ENCODE data around the gene XYLT2. TPM values are rescaled to one million over a fixed set of nuclear protein-coding genes. Genes with fewer than 3 reads are reported as not detected.
A peak's percentile ranks its signal among the peaks of the same experiment; 100 is the strongest.

Gene XYLT2
- total RNA-seq, 1 donor from 2014 or later: 41.0 TPM

- FAIRE-seq: no peak
Observed at GRCh38 chr17:50352072-50352692, 6.3 kb downstream of the XYLT2 start.

DNA sequence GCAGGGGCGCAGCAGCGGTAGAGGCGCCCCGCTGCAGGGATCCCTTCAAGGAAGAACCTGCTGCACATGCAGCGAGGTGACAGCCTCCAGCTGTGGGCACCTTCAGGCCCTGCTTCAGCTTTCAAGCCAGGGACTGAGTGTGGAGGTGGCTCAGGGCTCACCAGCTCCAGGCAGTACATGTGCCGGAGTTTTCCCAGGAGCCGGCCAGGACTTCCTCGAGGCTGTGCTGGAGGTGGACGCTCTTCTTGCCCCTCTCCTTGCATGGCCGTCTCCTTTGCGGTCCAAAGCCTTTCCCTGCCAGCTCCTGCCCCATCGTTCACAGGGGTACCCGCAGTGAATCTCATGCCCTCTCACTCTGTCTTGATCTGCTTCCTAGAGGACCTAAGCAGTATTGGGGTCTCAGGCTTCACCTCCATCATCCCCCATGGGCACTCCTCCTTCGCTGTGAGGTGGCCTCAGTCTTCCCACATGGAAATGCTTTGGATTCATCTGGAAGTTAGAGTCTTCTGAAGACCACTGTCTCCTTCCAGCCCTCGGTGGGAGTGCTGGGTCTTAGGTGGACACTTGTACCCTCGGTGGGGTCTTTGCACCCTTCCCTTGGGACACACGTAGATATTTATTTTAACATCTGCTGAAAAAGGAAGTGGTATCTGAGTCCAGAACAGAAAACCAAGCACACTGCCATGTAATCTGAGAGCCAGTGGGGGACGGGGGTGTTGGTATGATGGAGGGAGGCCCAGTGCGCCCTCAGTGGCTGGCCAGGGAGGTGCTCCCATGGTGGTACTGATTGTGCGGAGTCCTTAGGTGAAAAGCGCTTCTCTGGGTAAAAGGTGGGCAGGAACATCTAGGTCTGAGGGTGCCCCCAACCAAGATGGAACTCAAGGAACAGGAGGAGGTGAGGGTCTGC is 7.0 kb downstream of the XYLT2 start:
- Histone ChIP-seq H2AFZ (ENCODE audit: low read depth, low read length) (no peak overlapping the region), H3K4me3 (ENCODE audit: insufficient read depth, low read depth, low read length) (no peak overlapping the region), H3K27ac (ENCODE audit: low read depth, low read length) (no peak overlapping the region), H3K9me3 (ENCODE audit: insufficient read depth, low read depth, low read length) (no peaks in the 10 kb centered on the region), H3K4me2 (ENCODE audit: low read length) (no peak overlapping the region), H3K27me3 (ENCODE audit: insufficient read depth, low read length) (no peaks in the 10 kb centered on the region), H3K4me1 (ENCODE audit: insufficient read depth, low read length) (peaks cover 12% of the 10 kb centered on the region), H3K9ac (ENCODE audit: low read length) (no peak overlapping the region), H3K36me3 (ENCODE audit: insufficient read depth, low read length) (peaks cover 4% of the 10 kb centered on the region), H3K79me2 (ENCODE audit: insufficient read depth, low read length) (peaks cover 25% of the 10 kb centered on the region), H4K20me1 (ENCODE audit: insufficient read depth, low read length) (peaks cover 43% of the 10 kb centered on the region)
- FAIRE-seq: no peak
- peaks cover 13% of the 10 kb centered on the region for H3K4me1 Mint-ChIP-seq (ENCODE audit: low read depth, unreplicated experiment)
- TF ChIP-seq EZH2 (IDR thresholded peaks at IDR 0.05; ENCODE audit: insufficient read depth, low read length): no peak
- TF ChIP-seq CTCF (IDR thresholded peaks at IDR 0.05; ENCODE audit: insufficient read depth, low read depth, low read length): no peak
- DNase-seq (ENCODE audit: low read depth): no peak
- H3K9me3 Mint-ChIP-seq (ENCODE audit: unreplicated experiment): no peaks in the 10 kb centered on the region
- H3K4me3 Mint-ChIP-seq (ENCODE audit: unreplicated experiment): peak overlapping the region; percentile 54
- peaks cover 26% of the 10 kb centered on the region for H3K36me3 Mint-ChIP-seq (ENCODE audit: low read depth, unreplicated experiment)
- no peaks in the 10 kb centered on the region for H3K27me3 Mint-ChIP-seq (ENCODE audit: low read depth, unreplicated experiment)
- no peak overlapping the region for H3K27ac Mint-ChIP-seq (ENCODE audit: unreplicated experiment)

More at GRCh38 chr17:50352072-50352692, 6.3 kb downstream of the XYLT2 start:
- H3K4me1 ChIP-seq (ENCODE audit: insufficient read depth, low read length): peaks cover 18% of the 10 kb centered on the region
- no peaks in the 10 kb centered on the region for H3K27me3 Mint-ChIP-seq (ENCODE audit: low read depth, unreplicated experiment)
- H2AFZ ChIP-seq (ENCODE audit: low read depth, low read length): no peak overlapping the region
- peaks cover 23% of the 10 kb centered on the region for H3K36me3 Mint-ChIP-seq (ENCODE audit: low read depth, unreplicated experiment)
- no peak overlapping the region for H3K9ac ChIP-seq (ENCODE audit: low read length)
- H3K27ac ChIP-seq (ENCODE audit: low read depth, low read length): no peak overlapping the region
- H3K4me2 ChIP-seq (ENCODE audit: low read length): no peak overlapping the region
- H3K27me3 ChIP-seq (ENCODE audit: insufficient read depth, low read length): no peaks in the 10 kb centered on the region
- peaks cover 49% of the 10 kb centered on the region for H4K20me1 ChIP-seq (ENCODE audit: insufficient read depth, low read length)
- no peak for DNase-seq (ENCODE audit: low read depth)
- peaks cover 18% of the 10 kb centered on the region for H3K4me1 Mint-ChIP-seq (ENCODE audit: low read depth, unreplicated experiment)
- H3K79me2 ChIP-seq (ENCODE audit: insufficient read depth, low read length): peaks cover 33% of the 10 kb centered on the region
- no peaks in the 10 kb centered on the region for H3K9me3 ChIP-seq (ENCODE audit: insufficient read depth, low read depth, low read length)
- no peak overlapping the region for H3K4me3 ChIP-seq (ENCODE audit: insufficient read depth, low read depth, low read length)
- no peak overlapping the region for H3K4me3 Mint-ChIP-seq (ENCODE audit: unreplicated experiment)
- TF ChIP-seq CTCF (IDR thresholded peaks at IDR 0.05; ENCODE audit: insufficient read depth, low read depth, low read length) (no peak), EZH2 (IDR thresholded peaks at IDR 0.05; ENCODE audit: insufficient read depth, low read length) (no peak)
- no peaks in the 10 kb centered on the region for H3K9me3 Mint-ChIP-seq (ENCODE audit: unreplicated experiment)
- no peak overlapping the region for H3K27ac Mint-ChIP-seq (ENCODE audit: unreplicated experiment)
- H3K36me3 ChIP-seq (ENCODE audit: insufficient read depth, low read length): peaks cover 2% of the 10 kb centered on the region

Measured in astrocyte (in vitro differentiated cells and primary cell).